WTC11 (cell line): ENCODE measurements around the gene FBXO31. TPM values are rescaled to one million over a fixed set of nuclear protein-coding genes. Genes with fewer than 3 reads are reported as not detected.

Experiments
- ATAC-seq: fragments of 200-7000 bp; cut with Tn5 transposase; 2 replicates; pipeline ENCODE4 v1.10.0; 2021; ENCODE audit warnings: mild to moderate bottlenecking, moderate library complexity
- CTCF ChIA-PET: fragments of 300-600 bp; sonication (Branson Sonifier 250); formaldehyde crosslinking; loops from one replicate; lab custom pipeline; 2021; ENCODE audit warnings: antibody characterized with exemption; lab: Charles Lee
- POLR2A ChIA-PET: fragments of 350-600 bp; sonication (Branson Sonifier 250); formaldehyde crosslinking; loops from one replicate; lab custom pipeline; 2021; ENCODE audit warnings: antibody characterized with exemption; lab: Charles Lee
- DNase-seq: peaks from one replicate; pipeline ENCODE4 v3.0.0; 2021; ENCODE audit warnings: low spot score
- H3K27ac Mint-ChIP-seq: 2 replicates; pipeline ENCODE4 v1.8.0; 2021; ENCODE audit warnings: mixed read lengths
- H3K27me3 Mint-ChIP-seq: 2 replicates; pipeline ENCODE4 v1.8.0; 2021; ENCODE audit warnings: low read depth, mild to moderate bottlenecking, moderate library complexity, mixed read lengths
- H3K36me3 Mint-ChIP-seq: 2 replicates; pipeline ENCODE4 v1.8.0; 2021; ENCODE audit warnings: mixed read lengths
- H3K4me1 Mint-ChIP-seq: 2 replicates; pipeline ENCODE4 v1.8.0; 2022; ENCODE audit warnings: mixed read lengths
- H3K4me3 Mint-ChIP-seq: 2 replicates; pipeline ENCODE4 v1.8.0; 2021; ENCODE audit warnings: mild to moderate bottlenecking, moderate library complexity, mixed read lengths
- H3K9me3 Mint-ChIP-seq: 2 replicates; pipeline ENCODE4 v1.8.0; 2021; ENCODE audit warnings: mixed read lengths
- CDX4 ChIP-seq: fragments of 250-450 bp; sonication (Bioruptor Pico); IDR thresholded peaks from 2 replicates; pipeline ENCODE4 v1.9.0; 2021; ENCODE audit warnings: moderate library complexity, mild to moderate bottlenecking, inconsistent platforms, borderline replicate concordance
- CREB1 ChIP-seq: sonication (generic); formaldehyde crosslinking; IDR thresholded peaks from 2 replicates; pipeline ENCODE4 v1.8.0; 2023; ENCODE audit warnings: mild to moderate bottlenecking, missing genetic modification reagents
- CTCF ChIP-seq: fragments of 200-600 bp; IDR thresholded peaks from 2 replicates; pipeline ENCODE4 v1.8.0; 2022; ENCODE audit warnings: antibody characterized with exemption
- E2F1 ChIP-seq: sonication (generic); formaldehyde crosslinking; IDR thresholded peaks from 2 replicates; pipeline ENCODE4 v1.8.0; 2022; ENCODE audit warnings: mild to moderate bottlenecking, missing genetic modification reagents
- HMGXB4 ChIP-seq: sonication (generic); formaldehyde crosslinking; IDR thresholded peaks from 2 replicates; pipeline ENCODE4 v1.8.1; 2023; ENCODE audit warnings: mild to moderate bottlenecking, moderate library complexity, missing genetic modification reagents
- JAZF1 ChIP-seq: fragments of 250-450 bp; sonication (Bioruptor Pico); IDR thresholded peaks from 2 replicates; pipeline ENCODE4 v1.9.0; 2021; ENCODE audit warnings: moderate library complexity, mild to moderate bottlenecking, inconsistent platforms
- MXD4 ChIP-seq: fragments of 250-450 bp; sonication (Bioruptor Pico); IDR thresholded peaks from 2 replicates; pipeline ENCODE4 v1.8.0; 2021; ENCODE audit warnings: mild to moderate bottlenecking, moderate library complexity, borderline replicate concordance
- MYBL2 ChIP-seq: sonication (generic); formaldehyde crosslinking; IDR thresholded peaks from 2 replicates; pipeline ENCODE4 v1.8.1; 2023; ENCODE audit warnings: mild to moderate bottlenecking, moderate library complexity, missing genetic modification reagents
- NR2C2 ChIP-seq: sonication (generic); formaldehyde crosslinking; IDR thresholded peaks from 2 replicates; pipeline ENCODE4 v1.8.0; 2022; ENCODE audit warnings: mild to moderate bottlenecking, missing genetic modification reagents
- PREB ChIP-seq: sonication (generic); formaldehyde crosslinking; IDR thresholded peaks from 2 replicates; pipeline ENCODE4 v1.8.1; 2022; ENCODE audit warnings: mild to moderate bottlenecking, missing genetic modification reagents, moderate library complexity, borderline replicate concordance
- SP1 ChIP-seq: sonication (generic); formaldehyde crosslinking; conservative IDR thresholded peaks from 2 replicates; pipeline ENCODE4 v1.8.1; 2022; ENCODE audit warnings: missing genetic modification reagents
- TEAD1 ChIP-seq: sonication (generic); formaldehyde crosslinking; IDR thresholded peaks from 2 replicates; pipeline ENCODE4 v1.8.0; 2022; ENCODE audit warnings: mild to moderate bottlenecking, missing genetic modification reagents
- USF1 ChIP-seq: sonication (generic); formaldehyde crosslinking; IDR thresholded peaks from 2 replicates; pipeline ENCODE4 v1.8.0; 2022; ENCODE audit warnings: mild to moderate bottlenecking, missing genetic modification reagents
- USF2 ChIP-seq: sonication (generic); formaldehyde crosslinking; IDR thresholded peaks from 2 replicates; pipeline ENCODE4 v1.8.1; 2023; ENCODE audit warnings: mild to moderate bottlenecking, missing genetic modification reagents, moderate library complexity
- ZMAT4 ChIP-seq: fragments of 250-450 bp; sonication (Bioruptor Pico); IDR thresholded peaks from 2 replicates; pipeline ENCODE4 v1.9.0; 2021; ENCODE audit warnings: mild to moderate bottlenecking
- ZNF138 ChIP-seq: sonication (generic); formaldehyde crosslinking; conservative IDR thresholded peaks from 2 replicates; pipeline ENCODE4 v1.8.1; 2022; ENCODE audit warnings: mild to moderate bottlenecking, moderate library complexity, missing genetic modification reagents
- ZNF232 ChIP-seq: sonication (generic); formaldehyde crosslinking; IDR thresholded peaks from 2 replicates; pipeline ENCODE4 v1.8.0; 2022; ENCODE audit warnings: mild to moderate bottlenecking, missing genetic modification reagents
- ZNF416 ChIP-seq: fragments of 250-450 bp; sonication (Bioruptor Pico); IDR thresholded peaks from 2 replicates; pipeline ENCODE4 v1.9.0; 2021; ENCODE audit warnings: mild to moderate bottlenecking, inconsistent platforms
- ZNF423 ChIP-seq: fragments of 250-450 bp; sonication (Bioruptor Pico); IDR thresholded peaks from 2 replicates; pipeline ENCODE4 v2.1.2; 2022; ENCODE audit warnings: mild to moderate bottlenecking, moderate library complexity
- ZNF671 ChIP-seq: fragments of 250-450 bp; sonication (Bioruptor Pico); IDR thresholded peaks from 2 replicates; pipeline ENCODE4 v1.8.0; 2021; ENCODE audit warnings: mild to moderate bottlenecking
- ZSCAN18 ChIP-seq: fragments of 250-450 bp; sonication (Bioruptor Pico); IDR thresholded peaks from 2 replicates; pipeline ENCODE4 v2.1.2; 2022; ENCODE audit warnings: mild to moderate bottlenecking, moderate library complexity
- total RNA-seq: library from RNA; stranded (reverse); gene quantifications from 3 replicates; pipeline ENCODE4 v1.2.3, GENCODE V29; 2021

FBXO31 gene
- total RNA-seq, 1 experiment from 2014 or later, result 22.6 TPM

GRCh38 chr16:87330257-87330624, 53.3 kb downstream of the FBXO31 start (continued):
- TF ChIP-seq HMGXB4 (CRISPR knock-in tag) (no peak), MYBL2 (CRISPR knock-in tag) (no peak), ZNF232 (CRISPR knock-in tag) (no peak), USF1 (no peak), SP1 (CRISPR knock-in tag) (no peak), ZNF671 (CRISPR knock-in tag) (no peak), NR2C2 (no peak), ZMAT4 (CRISPR knock-in tag) (no peak)

- Mint-ChIP-seq H3K9me3 (no peaks in the 10 kb centered on the region), H3K4me3 (no peak overlapping the region), H3K4me1 (0 out of 2 replicates have a peak, but pooled peaks cover 5% of the 10 kb centered on the region), H3K27me3 (no peaks in the 10 kb centered on the region), H3K27ac (peak overlapping the region; percentile 72), H3K36me3 (peaks cover 9% of the 10 kb centered on the region)
- TF ChIP-seq USF2 (no peak), MXD4 (CRISPR knock-in tag) (no peak), CTCF (no peak), TEAD1 (CRISPR knock-in tag) (no peak), E2F1 (CRISPR knock-in tag) (no peak), PREB (CRISPR knock-in tag) (no peak)
- DNase-seq, result no peak
- ChIA-PET POLR2A (no interaction called here), CTCF (interaction anchor here (0.5 kb wide), 1 partner anchor 493 kb away, joined by 3 read pairs; no protein-coding TSS in a partner anchor)
- no peak for ATAC-seq
Observed at GRCh38 chr16:87329436-87330256, 53.9 kb downstream of the FBXO31 start.

GRCh38 chr16:87328846-87329245, 54.7 kb downstream of the FBXO31 start:
- Mint-ChIP-seq H3K27ac (peak overlapping the region; percentile 19; the same call in 1 of the 2 replicates), H3K36me3 (peaks cover 6% of the 10 kb centered on the region), H3K27me3 (no peaks in the 10 kb centered on the region), H3K9me3 (no peaks in the 10 kb centered on the region), H3K4me1 (0 out of 2 replicates have a peak, but pooled peaks cover 5% of the 10 kb centered on the region), H3K4me3 (no peak overlapping the region)
- ChIA-PET CTCF (interaction anchor here (1.3 kb wide), 1 partner anchor 66 kb away, joined by 3 read pairs; no protein-coding TSS in a partner anchor), POLR2A (no interaction called here)
- DNase-seq (no peak), ATAC-seq (no peak)
- TF ChIP-seq CREB1 (CRISPR knock-in tag), result no peak
- no peak for TF ChIP-seq ZNF138
- TF ChIP-seq ZNF423 (CRISPR knock-in tag), result no peak
- no peak for TF ChIP-seq JAZF1 (CRISPR knock-in tag)
- no peak for TF ChIP-seq CDX4 (CRISPR knock-in tag)
- TF ChIP-seq ZNF416 (CRISPR knock-in tag), result no peak
- no peak for TF ChIP-seq ZSCAN18 (CRISPR knock-in tag)
